GM19397 (cell line): ENCODE data around the gene PRRC2B.
"Not testable (repeated sequence)": the region's sequence is repeated elsewhere in the genome, so short reads cannot be mapped to it uniquely, and the experiment has no call there.

Experiments
- ATAC-seq: cut with Tn5 transposase; IDR thresholded peaks from one replicate; pipeline ENCODE4 v1.9.1; 2021; ENCODE audit warnings: mild to moderate bottlenecking, moderate library complexity; ENCODE audit not compliant: unreplicated experiment

The PRRC2B gene

DNA sequence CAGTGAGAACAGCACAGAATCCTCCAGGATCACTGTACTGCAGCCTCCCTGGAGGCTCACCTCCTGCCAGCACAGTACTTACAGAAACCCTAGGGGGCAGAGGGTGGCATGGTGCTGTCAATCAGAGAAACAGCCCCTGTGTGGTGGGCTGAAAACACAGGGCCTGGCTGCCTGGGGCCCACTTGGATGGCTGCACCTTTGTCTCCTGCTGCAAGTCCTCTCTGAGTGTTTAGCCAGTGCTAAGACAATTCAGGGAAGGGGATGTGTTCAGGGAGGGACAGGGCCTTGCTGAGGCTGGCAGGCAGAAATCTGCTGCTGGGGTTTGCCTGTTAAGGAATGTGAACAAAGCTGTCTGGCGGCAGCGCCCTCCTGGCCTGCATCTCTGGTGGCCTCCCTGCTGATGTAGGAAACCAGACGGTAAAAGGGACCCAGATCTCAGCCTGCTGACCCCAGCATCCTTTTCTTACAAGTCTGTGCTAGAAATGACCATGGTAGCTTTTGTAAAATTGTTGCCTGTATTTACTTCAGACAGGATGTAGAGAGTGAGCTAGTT, 39.5 kb downstream of the PRRC2B start:
- ATAC-seq, result no peak

DNA sequence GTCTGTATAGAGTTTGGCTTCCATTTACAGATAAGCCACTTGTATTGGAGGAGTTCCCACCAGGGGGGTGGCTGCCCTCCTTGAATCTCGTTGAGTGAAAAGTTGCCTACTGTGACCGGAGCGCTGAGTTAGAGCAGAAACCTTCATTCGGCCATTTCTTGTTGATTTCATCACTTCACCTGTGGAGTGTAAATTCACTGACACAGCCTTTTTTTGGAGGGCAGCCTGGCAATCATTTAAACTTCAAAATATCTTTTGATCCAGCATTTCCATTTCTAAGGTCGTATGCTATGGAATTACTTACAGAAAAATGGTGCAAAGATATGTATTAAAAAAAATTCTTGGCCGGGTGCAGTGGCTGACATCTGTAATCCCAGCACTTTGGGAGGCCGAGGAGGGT, 40.8 kb downstream of the PRRC2B start:
- no peak for ATAC-seq

DNA sequence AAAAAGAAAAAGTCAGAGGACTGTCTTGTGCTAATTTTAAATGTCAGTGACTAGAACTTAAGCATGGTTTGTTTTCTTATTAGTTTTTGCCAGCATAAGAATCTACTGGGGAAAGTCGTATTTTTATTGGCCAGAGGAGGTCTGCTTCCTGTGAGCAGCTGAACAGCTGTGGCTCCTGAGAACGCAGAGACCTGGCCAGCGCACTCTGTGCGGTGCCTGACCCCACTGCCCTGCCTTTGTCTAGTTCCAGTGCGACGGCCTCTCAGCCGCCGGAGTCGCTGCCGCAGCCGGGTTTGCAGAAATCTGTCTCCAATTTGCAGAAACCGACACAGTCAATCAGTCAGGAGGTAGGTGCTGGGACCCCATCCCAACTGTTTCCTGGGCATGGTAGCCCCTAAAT, 42.5 kb downstream of the PRRC2B start:
- no peak for ATAC-seq

DNA sequence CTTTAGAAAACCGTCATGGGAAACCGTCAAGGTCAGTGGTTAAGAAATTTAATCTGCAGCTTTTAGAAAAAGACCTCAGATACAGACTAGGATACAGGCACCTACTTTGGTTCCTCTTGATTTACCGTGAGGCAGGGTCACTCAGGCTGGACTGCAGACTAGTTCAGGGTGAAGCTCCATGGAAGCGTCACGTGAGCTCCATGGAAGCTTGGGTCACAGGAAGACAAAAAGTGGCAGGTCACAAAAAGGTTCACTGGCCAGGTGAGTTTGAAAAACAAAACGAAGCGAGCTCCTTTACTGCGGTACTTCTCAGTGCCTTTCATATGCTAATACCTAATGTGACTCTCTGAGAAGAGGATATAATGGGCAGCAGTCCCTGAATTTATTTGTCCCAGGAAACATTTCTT, 43.0 kb downstream of the PRRC2B start:
- ATAC-seq, result no peak

- ATAC-seq, result no peak
These were observed 44.3 kb downstream of the PRRC2B start for GRCh38 chr9:131438190-131438589.

DNA sequence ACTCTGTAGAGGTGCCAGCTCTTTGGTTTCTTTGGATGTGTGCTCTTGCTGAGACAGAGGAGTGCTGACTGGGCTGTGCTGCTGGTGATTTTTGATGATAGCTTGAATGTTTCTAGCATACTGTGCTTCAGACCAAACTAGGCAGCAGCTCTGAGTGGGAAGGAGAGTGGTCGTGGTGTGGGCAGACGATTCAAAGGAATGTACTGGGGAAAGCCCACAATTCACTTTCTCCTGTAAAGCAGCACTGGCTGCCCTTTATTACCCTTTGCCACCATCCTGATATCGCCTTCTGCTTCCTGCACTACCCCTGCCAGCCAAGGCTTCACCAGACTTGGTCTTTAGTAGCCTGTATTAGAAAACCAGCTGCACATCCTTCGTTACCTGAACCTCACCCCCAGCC, 45.3 kb downstream of the PRRC2B start:
- ATAC-seq, result no peak

DNA sequence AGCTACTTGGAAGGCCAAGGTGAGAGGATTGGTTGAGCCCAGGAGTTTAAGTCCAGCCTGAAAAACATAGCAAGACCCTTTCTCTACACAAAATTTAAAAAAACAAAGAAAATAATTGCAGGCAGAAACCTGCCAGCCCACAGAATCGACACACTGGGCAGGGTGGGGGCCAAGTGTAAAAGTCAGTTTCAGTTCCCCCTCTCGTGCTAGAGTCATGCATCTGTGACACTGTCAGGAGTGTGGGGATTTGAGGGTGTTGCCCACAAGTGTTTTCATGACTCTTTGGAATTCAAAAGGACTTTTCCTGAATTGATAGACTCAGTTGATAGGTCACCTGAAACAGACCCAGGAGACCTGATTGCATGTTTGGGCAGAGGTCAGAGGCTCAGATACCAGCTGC, 47.6 kb downstream of the PRRC2B start:
- ATAC-seq, result no peak

- no peak for ATAC-seq
These were observed 48.5 kb downstream of the PRRC2B start for GRCh38 chr9:131442351-131442750.

- ATAC-seq, result no peak
These were observed 49.8 kb downstream of the PRRC2B start for GRCh38 chr9:131443648-131444047.

- ATAC-seq, result no peak
These were observed 52.4 kb downstream of the PRRC2B start for GRCh38 chr9:131446276-131446675.

DNA sequence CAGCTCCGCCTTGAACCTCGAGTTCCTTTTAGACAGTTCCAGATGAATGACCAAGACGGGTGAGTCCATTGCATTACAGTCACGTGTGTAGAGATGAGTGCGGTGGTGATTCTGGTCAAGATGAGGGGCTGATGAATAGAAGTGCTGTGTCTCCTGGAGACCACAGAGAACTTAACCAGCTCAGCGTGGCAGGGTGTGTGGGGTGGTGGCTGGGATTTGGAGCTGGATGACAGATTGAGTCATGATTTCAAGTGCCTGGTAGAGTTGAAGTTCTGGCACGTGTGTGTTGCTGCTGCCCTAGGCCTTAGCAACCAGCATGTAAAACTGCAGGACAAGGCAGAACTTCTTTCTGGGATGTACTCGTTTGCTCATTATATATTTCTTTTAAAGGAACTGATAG, 53.3 kb downstream of the PRRC2B start:
- no peak for ATAC-seq

DNA sequence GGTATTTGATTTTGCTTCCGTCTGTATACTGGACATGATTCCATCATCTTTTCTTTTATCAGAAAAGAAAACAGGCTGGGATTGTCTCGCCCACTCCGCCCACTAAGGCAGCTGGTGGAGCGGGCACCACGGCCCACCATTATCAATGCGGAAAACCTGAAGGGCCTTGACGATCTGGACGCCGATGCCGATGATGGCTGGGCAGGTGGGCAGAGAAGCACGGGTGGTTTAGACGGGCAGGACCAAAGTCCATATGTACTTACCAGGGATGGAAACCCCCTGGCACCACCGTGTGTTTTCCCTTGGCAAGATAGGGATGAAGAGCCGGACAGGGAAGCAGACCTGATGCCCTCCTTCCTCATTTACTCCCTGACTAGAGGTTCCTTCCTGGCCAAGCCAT, 53.7 kb downstream of the PRRC2B start:
- no peak for ATAC-seq

DNA sequence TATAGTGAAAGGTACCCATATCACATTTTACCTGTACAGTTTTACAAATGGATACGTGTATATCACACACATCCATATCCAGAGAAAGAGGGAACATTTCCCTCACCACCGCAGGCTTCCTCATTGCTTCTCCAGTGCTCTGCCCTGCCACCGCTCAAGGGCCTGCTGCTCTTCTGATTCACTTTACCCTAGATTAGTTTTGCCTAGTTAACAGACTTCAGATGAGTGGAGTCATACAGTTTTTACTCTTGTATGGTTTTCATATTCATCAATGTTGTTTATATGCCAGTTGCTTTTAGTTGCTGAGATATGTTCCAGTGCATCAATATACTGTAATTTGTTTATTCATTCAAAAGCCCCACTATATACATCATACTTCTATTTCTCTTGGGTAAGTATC, 54.9 kb downstream of the PRRC2B start:
- ATAC-seq, result no peak

GRCh38 chr9:131449276-131449675, 55.4 kb downstream of the PRRC2B start:
- ATAC-seq, result no peak

DNA sequence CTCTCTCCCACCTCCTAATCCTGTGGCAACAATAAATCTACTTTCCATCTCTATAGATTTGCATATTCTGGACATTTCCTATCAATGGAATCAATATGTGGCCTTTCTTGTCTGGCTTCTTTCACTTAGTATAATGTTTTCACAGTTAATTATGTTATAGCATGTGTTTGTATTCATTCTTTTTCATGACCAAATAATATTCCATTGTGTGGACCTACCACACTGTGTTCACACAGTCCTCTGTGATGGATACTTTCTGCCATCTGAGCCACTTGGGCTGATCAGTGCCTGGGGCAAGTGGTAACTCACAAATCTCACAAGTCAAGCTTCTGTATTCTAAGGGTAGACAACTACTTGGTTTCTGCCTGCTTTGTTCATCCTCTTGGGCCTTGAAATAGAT, 60.1 kb downstream of the PRRC2B start:
- no peak for ATAC-seq

GRCh38 chr9:131455655-131456054, 61.8 kb downstream of the PRRC2B start:
- ATAC-seq, result not testable (repeated sequence)

- no peak for ATAC-seq
These were observed 63.9 kb downstream of the PRRC2B start for GRCh38 chr9:131457746-131458145.

DNA sequence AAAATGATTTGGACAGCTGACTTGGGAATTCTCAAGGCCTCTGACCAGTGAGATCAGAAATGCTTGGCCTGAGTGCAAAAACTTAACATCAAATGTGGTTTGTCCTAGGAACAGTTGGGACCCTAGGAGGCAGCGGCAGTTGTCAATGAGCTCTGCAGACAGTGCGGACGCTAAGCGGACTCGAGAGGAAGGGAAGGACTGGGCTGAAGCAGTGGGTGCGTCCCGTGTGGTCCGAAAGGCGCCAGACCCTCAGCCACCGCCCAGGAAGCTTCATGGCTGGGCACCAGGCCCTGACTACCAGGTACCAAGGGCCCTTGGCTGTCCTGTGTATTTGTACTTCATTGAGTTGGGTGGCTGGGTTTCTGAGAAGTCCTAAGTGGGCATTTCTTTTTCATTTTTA, 65.2 kb downstream of the PRRC2B start:
- ATAC-seq, result no peak

GRCh38 chr9:131461166-131461565, 67.3 kb downstream of the PRRC2B start:
- no peak for ATAC-seq

DNA sequence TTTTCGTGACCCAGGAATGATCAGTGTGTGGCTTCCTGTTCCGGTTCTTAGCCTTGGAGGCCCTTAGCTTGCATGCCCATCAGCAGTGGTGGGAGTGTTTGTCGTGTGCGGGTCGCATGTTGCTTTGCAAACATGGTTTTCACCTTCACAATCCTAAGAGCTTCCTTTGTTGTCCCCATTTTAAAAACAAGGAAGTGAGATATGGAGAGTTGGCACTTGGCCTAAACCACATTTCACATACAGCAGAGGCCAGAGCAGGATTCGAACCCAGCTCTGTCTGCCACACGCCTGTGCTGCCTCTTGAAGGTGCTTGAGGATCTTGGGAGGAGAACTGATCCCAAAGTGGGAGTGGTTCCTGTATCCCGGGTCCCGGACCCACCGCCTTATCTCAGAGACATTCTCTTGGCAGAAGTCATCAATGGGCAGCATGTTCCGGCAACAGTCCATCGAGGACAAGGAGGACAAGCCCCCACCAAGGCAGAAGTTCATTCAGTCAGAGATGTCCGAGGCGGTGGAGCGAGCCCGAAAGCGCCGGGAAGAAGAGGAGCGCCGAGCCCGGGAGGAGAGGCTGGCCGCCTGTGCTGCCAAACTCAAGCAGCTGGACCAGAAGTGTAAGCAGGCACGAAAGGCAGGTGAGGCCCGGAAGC, 70.6 kb downstream of the PRRC2B start:
- no peak for ATAC-seq

DNA sequence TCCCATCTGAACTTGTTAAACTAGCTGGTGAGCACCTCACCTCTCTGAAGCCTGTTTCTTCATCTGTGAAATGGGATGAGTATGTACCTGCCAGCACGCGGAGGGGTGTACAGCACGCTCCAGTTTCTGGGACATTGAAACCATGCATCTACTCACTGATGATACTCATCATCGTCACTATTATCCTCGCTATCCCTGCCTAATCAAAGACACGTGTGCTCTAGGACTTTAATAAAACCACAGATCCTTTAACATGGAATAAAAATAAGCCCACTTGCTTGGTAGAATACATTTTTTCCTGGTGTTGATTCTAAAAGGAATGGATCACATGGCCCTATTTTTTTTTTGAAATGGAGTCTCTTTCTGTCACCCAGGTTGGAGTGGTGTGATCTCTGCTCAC, 71.5 kb downstream of the PRRC2B start:
- ATAC-seq, result no peak

DNA sequence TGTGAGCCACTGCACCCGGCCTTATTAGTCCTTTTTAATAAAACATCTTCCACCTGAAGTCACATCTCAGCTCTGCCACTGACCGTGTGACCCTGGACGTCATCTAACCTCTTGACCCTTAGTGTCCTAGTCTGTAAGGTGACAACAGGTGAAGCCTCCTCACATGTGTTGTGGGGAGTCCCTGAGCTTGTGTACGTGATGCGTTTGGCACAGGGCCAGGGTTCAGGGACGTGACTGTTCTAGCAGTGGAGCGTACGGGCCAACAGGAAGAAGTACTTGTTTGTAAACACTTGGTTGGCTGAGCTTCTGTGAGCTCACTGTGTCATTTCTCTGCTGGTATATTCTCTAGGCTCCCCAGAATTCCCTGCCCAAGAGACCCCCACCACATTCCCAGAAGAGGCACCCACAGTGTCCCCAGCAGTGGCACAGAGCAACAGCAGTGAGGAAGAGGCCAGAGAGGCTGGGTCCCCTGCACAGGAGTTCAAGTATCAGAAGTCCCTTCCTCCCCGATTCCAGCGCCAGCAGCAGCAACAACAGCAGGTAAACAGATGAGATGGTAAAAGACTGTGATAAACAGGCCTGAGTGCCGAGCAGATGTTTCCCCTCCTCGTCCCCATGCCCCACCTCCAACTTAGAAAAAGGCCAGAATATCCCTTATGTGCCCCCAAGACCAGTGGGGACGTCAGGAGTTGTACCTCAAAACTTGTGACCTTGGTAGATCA, 73.5 kb downstream of the PRRC2B start:
- no peak for ATAC-seq

GRCh38 chr9:131468031-131468430, 74.1 kb downstream of the PRRC2B start:
- no peak for ATAC-seq
